Heart left ventricle (tissue), 16 donors: ENCODE data around the gene LAGE3. TPM values are rescaled to one million over a fixed set of nuclear protein-coding genes. Genes with fewer than 3 reads are reported as not detected.

Source experiments
- ATAC-seq, 4 donors: fragments of 200-7000 bp; cut with Tn5 transposase; one replicate each; pipeline ENCODE4 v1.9.1; 2020 to 2022; ENCODE audit warnings: moderate library complexity in 4 of 4, mild to moderate bottlenecking in 3 of 4, moderate number of reproducible peaks in 1 of 4
- DNase-seq, 5 donors: peaks; one replicate each; pipeline ENCODE4 v3.0.0-alpha.2; 2020
- H3K27ac ChIP-seq, 12 donors: fragments of 200-600 bp; sonication (generic) in 4 of 12; one replicate each; pipeline versions ENCODE4 v1.5.0 to v1.8.0; 2016 to 2022; ENCODE audit warnings: mild to moderate bottlenecking in 2 of 12
- H3K27me3 ChIP-seq, 9 donors: fragments of 200-600 bp; sonication (generic) in 2 of 9; one replicate each; pipeline versions ENCODE4 v1.5.1 to v1.8.0; 2016 to 2022; ENCODE audit warnings: mild to moderate bottlenecking in 3 of 9
- H3K36me3 ChIP-seq, 9 donors: fragments of 200-600 bp; sonication (generic) in 2 of 9; one replicate each; pipeline versions ENCODE4 v1.5.0 to v1.8.0; 2018 to 2022; ENCODE audit warnings: mild to moderate bottlenecking in 2 of 9
- H3K4me1 ChIP-seq, 12 donors: fragments of 200-600 bp; sonication (generic) in 4 of 12; one replicate each; pipeline versions ENCODE4 v1.5.0 to v1.8.0; 2016 to 2022; ENCODE audit warnings: mild to moderate bottlenecking in 3 of 12
- H3K4me3 ChIP-seq, 12 donors: fragments of 200-600 bp; sonication (generic) in 4 of 12; one replicate each; pipeline versions ENCODE4 v1.5.0 to v1.8.0; 2017 to 2022; ENCODE audit warnings: mild to moderate bottlenecking in 9 of 12, moderate library complexity in 4 of 12
- H3K9me3 ChIP-seq, 12 donors: fragments of 200-600 bp; sonication (generic) in 4 of 12; one replicate each; pipeline versions ENCODE4 v1.5.0 to v1.8.0; 2016 to 2022; ENCODE audit warnings: mild to moderate bottlenecking in 1 of 12
- POLR2A ChIP-seq, 2 donors: fragments of 450-650 bp; IDR thresholded peaks; one replicate each; pipeline ENCODE4 v1.6.1; 2017; ENCODE audit warnings: antibody characterized with exemption in 2 of 2, mild to moderate bottlenecking in 2 of 2, moderate library complexity in 2 of 2
- WGBS, 4 donors: extraction: QIAGEN DNeasy Blood & Tissue Kit in 2 of 4; methylation state at CpG; one replicate each; pipeline versions ENCODE4 v1.1.5 to v1.1.7; 2013 to 2018; 5-methylcytosine and 5-hydroxymethylcytosine counted together
- intact Hi-C, 10 donors: fragments of 100-400 bp; cut with DNase I; formaldehyde crosslinking; loops; one replicate each; pipeline versions ENCODE4 v1.11.1 to v1.14.2; 2022
- polyA plus RNA-seq, 2 donors: library from polyadenylated mRNA; stranded (reverse); fragments of 200-250 nt; gene quantifications; one replicate each; pipeline ENCODE4 v1.2.3, GENCODE V29; 2013
- total RNA-seq, 9 donors: library from RNA; depleted of rRNA in 2 of 9; stranded (reverse); fragments of >200 nt in 2 of 9; fragmentation: NEBNext Ultra II Directional in 3 of 9; extraction: Animal tissue kit (Norgen Biotek cat#: 25700) in 3 of 9; gene quantifications; one replicate each; pipeline versions ENCODE4 v1.1.0 to v1.2.4, GENCODE V29; 2016 to 2023
- TF ChIP-seq, protein P1 (sequence below), 12 donors: fragments of 200-600 bp; sonication (generic) in 4 of 12; IDR thresholded peaks; one replicate each; pipeline versions ENCODE4 v1.5.0 to v1.8.0; 2018 to 2022; ENCODE audit warnings: antibody characterized with exemption in 12 of 12, mild to moderate bottlenecking in 5 of 12
- donor health status: ischemic (EF 13 %, LVEDD 7.1; RV severe dilation, severe dysfunction).
- donor health status: healthy with polysubstance abuse.
- donor health status: DM: no; HTN: yes; CAD: no.
- donor health status: DM: no; HTN: no; CAD: no.
- donor health status: ischemic (EF 25% LVEDD 6.9; RV normal size, moderate dysfunction).
- donor health status: ischemic (EF 25% LVEDD 5.7; RV mildly dilated, moderate dysfunction).
- donor health status: healthy.
- donor health status: DM: yes; HTN: yes; CAD: no.
- donor health status: ischemic (EF 35%, LVEDD 5.7; RV mildly dilated, moderate dysfunction).
- donor health status: nonischemic (EF 11% LVEDD 7.7; RV severe dilation, severe dysfunction).
- donor health status: DM: yes; HTN: yes; CAD: no.
- donor health status: PGD.
- donor health status: ischemic (EF 29% LVEDD 5.4; RV normal size, mild dysfunction).
- donor health status: nonischemic (EF 23%, LVEDD 6.1; RV moderate dilation, normal function).

LAGE3 gene
- total and polyA plus RNA-seq, 11 donors = 15.1 to 26.8 (median 18.9) TPM

DNA sequence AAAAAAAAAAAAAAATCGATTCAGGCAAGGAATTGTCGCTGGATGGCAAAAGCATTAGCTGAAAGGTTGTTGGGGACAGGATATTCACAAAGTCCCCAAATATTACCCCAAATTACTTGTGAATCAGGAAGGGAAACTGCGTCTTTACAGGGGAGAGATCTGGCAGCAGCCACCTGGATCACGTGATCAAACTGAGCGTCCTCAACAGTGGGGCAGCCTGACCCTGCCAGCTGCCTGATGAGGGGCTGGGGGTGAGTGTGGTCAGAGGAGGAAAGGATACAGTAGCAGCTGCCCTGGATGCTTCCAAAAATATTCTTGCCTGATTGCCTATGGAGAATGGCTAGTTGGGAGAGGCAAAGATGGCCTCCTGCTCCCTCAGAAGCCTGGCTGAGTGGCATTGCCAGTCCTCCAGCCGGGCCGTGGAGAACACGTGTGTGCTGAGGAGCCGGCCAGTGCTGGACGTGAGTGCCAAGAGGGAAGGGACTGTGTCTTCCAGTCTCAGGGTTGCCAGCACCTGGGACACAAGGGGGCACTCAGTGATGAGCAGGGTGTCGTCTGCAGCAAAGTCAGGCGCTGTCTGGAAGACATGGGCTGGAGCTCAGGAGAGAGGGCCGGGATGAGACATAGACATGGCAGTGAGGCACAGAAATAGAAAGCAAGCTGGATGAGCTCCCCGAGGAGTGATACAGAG, 3.0 kb upstream of the LAGE3 start:
- Histone ChIP-seq H3K27ac (peak overlapping the region in 1 of 12 donors; percentile 2), H3K9me3 (no peaks in the 10 kb centered on the region), H3K4me1 (peaks cover 0 to 36% (median 14%) of the 10 kb centered on the region in 12 donors), H3K36me3 (peaks cover 0 to 9% (median 3%) of the 10 kb centered on the region in 9 donors), H3K4me3 (no peak overlapping the region), H3K27me3 (no peaks in the 10 kb centered on the region)
- no peak for TF ChIP-seq POLR2A (IDR thresholded peaks at IDR 0.05)
- TF ChIP-seq, protein P1, sequence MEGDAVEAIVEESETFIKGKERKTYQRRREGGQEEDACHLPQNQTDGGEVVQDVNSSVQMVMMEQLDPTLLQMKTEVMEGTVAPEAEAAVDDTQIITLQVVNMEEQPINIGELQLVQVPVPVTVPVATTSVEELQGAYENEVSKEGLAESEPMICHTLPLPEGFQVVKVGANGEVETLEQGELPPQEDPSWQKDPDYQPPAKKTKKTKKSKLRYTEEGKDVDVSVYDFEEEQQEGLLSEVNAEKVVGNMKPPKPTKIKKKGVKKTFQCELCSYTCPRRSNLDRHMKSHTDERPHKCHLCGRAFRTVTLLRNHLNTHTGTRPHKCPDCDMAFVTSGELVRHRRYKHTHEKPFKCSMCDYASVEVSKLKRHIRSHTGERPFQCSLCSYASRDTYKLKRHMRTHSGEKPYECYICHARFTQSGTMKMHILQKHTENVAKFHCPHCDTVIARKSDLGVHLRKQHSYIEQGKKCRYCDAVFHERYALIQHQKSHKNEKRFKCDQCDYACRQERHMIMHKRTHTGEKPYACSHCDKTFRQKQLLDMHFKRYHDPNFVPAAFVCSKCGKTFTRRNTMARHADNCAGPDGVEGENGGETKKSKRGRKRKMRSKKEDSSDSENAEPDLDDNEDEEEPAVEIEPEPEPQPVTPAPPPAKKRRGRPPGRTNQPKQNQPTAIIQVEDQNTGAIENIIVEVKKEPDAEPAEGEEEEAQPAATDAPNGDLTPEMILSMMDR (IDR thresholded peaks at IDR 0.05) = no peak
- intact Hi-C loops = loop anchor here in 1 of 10 donors (5.0 kb wide), 1 partner anchor 40 kb away; the partner anchor contains the start of gene FAM50A
- no peak for ATAC-seq
- 68 to 72% (median 70%) methylated on average over 14 of the region's 14 CpGs for WGBS, 4 donors
- DNase-seq = peak in 1 of 5 donors; percentile 15

DNA sequence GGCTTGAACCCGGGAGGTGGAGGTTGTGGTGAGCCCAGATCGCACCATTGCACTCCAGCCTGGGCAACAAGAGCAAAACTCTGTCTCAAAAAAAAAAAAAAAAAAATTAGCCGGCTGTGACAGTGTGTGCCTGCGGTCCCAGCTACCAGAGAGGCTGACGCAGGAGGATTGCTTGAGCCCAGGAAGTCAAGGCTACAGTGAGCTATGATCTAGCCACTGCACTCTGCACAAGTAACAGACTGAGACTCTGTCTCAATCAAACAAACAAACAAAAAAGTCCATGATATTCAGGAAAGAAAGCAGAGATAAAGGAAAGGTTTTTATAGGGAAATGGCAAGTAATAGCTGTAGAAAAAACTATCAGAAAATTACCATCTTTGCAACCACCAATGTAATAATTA, 2.1 kb upstream of the LAGE3 start:
- peaks cover 0 to 9% (median 3%) of the 10 kb centered on the region in 9 donors for H3K36me3 ChIP-seq
- H3K9me3 ChIP-seq = no peaks in the 10 kb centered on the region
- TF ChIP-seq, protein P1 (IDR thresholded peaks at IDR 0.05) = no peak
- TF ChIP-seq POLR2A (IDR thresholded peaks at IDR 0.05) = no peak
- ATAC-seq (no peak), DNase-seq (peak in 1 of 5 donors; percentile 4)
- intact Hi-C loops = loop anchor here in 1 of 10 donors (5.0 kb wide), 1 partner anchor 39 kb away; the partner anchor contains the start of gene FAM50A
- H3K27ac ChIP-seq = no peak overlapping the region
- H3K4me1 ChIP-seq = peaks cover 0 to 36% (median 14%) of the 10 kb centered on the region in 12 donors
- WGBS, 4 donors = 81 to 96% (median 87%) methylated on average over 5 of the region's 5 CpGs
- H3K27me3 ChIP-seq = no peaks in the 10 kb centered on the region
- no peak overlapping the region for H3K4me3 ChIP-seq

DNA sequence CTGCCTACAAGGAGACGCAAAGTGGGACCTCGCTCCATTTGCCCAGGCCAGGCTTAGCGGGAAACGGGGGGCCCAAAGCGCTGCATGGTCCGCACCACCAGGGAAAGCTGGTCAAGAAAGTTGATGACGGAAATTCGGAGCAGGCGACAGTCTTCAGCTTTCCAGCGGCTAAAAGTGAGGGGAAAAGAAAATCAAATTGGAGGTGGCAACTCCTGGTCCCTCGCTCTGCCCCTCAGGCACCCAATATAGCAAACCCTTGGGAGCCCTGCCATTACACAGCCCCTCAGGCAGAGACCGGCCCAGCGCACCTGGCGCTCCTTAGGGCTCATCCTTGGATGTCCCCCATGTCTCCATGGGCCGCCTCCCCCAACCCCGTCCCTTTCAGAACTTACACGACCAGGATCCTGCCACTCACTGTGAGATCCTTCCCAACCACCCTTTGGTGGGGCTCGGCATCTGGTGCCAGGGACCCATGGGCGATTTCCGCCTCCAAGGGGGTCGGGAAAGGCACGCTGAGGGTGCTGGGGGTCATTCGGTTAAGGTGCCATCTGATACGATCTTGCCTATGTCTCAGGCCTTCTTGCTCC, 1.1 kb downstream of the LAGE3 start:
- H3K4me1 ChIP-seq = peaks cover 0 to 9% (median 0%) of the 10 kb centered on the region in 12 donors
- no peak for DNase-seq
- TF ChIP-seq POLR2A (IDR thresholded peaks at IDR 0.05) = no peak
- TF ChIP-seq, protein P1 (IDR thresholded peaks at IDR 0.05) = no peak
- ATAC-seq = no peak
- H3K9me3 ChIP-seq = no peaks in the 10 kb centered on the region
- H3K4me3 ChIP-seq = peak overlapping the region; percentile 23 to 67 (median 58)
- H3K27me3 ChIP-seq = no peaks in the 10 kb centered on the region
- intact Hi-C loops = loop anchor here in 2 of 10 donors (5.0 kb wide), 3 partner anchors 39 to 81 kb away; partner anchors contain the start of genes FAM3A (in 1 of the 2), GDI1 (in 1 of the 2) and RPL10 (in 1 of the 2)
- H3K36me3 ChIP-seq = no peaks in the 10 kb centered on the region
- peak overlapping the region in 9 of 12 donors; percentile 24 to 88 (median 84) for H3K27ac ChIP-seq
- WGBS, 4 donors = 59 to 72% (median 64%) methylated on average over 24 of the region's 24 CpGs

DNA sequence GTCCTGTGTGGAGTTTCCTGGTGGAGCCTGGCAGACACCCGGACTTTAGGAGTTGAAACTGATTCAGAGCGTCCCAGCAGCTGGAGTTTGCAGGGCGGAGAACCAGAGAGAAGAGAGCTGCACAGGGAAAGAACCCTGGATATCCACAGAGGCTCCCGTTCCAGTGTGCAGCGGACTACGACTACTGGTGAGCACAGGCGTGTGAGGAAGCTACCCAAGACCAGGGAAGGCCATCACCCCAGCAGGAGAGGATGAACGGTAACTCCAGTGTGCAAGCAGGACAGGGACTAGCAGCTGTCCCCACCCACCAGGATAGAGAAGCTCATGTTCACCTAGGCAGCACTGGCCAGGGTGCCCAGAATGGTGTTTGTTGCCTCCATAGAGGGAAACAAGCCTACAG, 2.3 kb downstream of the LAGE3 start:
- DNase-seq = no peak

More for the DNA sequence above, 2.3 kb downstream of the LAGE3 start:
- no peaks in the 10 kb centered on the region for H3K9me3 ChIP-seq
- no peaks in the 10 kb centered on the region for H3K27me3 ChIP-seq
- no peak overlapping the region for H3K4me3 ChIP-seq
- intact Hi-C loops = loop anchor here in 2 of 10 donors (5.0 kb wide), 3 partner anchors 40 to 80 kb away; partner anchors contain the start of genes FAM3A (in 1 of the 2), GDI1 (in 1 of the 2) and RPL10 (in 1 of the 2)
- 84 to 91% (median 84%) methylated on average over 8 of the region's 8 CpGs for WGBS, 4 donors
- H3K36me3 ChIP-seq = peaks cover 0 to under 1% (median 0%) of the 10 kb centered on the region in 9 donors
- no peak overlapping the region for H3K27ac ChIP-seq
- H3K4me1 ChIP-seq = peaks cover 0 to 9% (median 0%) of the 10 kb centered on the region in 12 donors
- no peak for TF ChIP-seq POLR2A (IDR thresholded peaks at IDR 0.05)
- TF ChIP-seq, protein P1 (IDR thresholded peaks at IDR 0.05) = no peak
- no peak for ATAC-seq
